GM23338 (cell line): ENCODE results near the gene EIF4A3. TPM values are rescaled to one million over a fixed set of nuclear protein-coding genes. Genes with fewer than 3 reads are reported as not detected.
A peak's percentile ranks its signal among the peaks of the same experiment; 100 is the strongest.

Experiments
- ATAC-seq: fragments of 200-7000 bp; cut with Tn5 transposase; 3 replicates; pipeline ENCODE4 v1.9.1; 2020
- DNase-seq: peaks from one replicate; pipeline ENCODE4 v3.0.0-alpha.2; 2015; ENCODE audit warnings: low spot score
- H2AFZ ChIP-seq: fragments of 200-600 bp; sonication (generic); 2 replicates; pipeline ENCODE4 v1.8.0; 2016; ENCODE audit warnings: antibody characterized with exemption, mild to moderate bottlenecking, moderate library complexity
- H3F3A ChIP-seq: fragments of 200-600 bp; sonication (generic); replicated peaks from 2 replicates; pipeline ENCODE4 v1.8.0; 2017; ENCODE audit warnings: antibody characterized with exemption, mixed run types, low read depth
- H3K27ac ChIP-seq: fragments of 200-600 bp; sonication (generic); 2 replicates; pipeline ENCODE4 v1.6.1; 2016; ENCODE audit warnings: low read depth
- H3K27me3 ChIP-seq: fragments of 200-600 bp; sonication (generic); 2 replicates; pipeline ENCODE4 v1.8.0; 2016; ENCODE audit warnings: mild to moderate bottlenecking, mixed run types, moderate library complexity; ENCODE audit not compliant: insufficient read depth
- H3K36me3 ChIP-seq: fragments of 200-600 bp; sonication (generic); 2 replicates; pipeline ENCODE4 v1.8.0; 2016; ENCODE audit warnings: mild to moderate bottlenecking; ENCODE audit not compliant: insufficient read depth
- H3K4me1 ChIP-seq: fragments of 200-600 bp; sonication (generic); 2 replicates; pipeline ENCODE4 v1.8.0; 2016; ENCODE audit warnings: mild to moderate bottlenecking, moderate library complexity; ENCODE audit not compliant: insufficient read depth
- H3K4me2 ChIP-seq: fragments of 200-600 bp; sonication (generic); 2 replicates; pipeline ENCODE4 v1.7.1; 2017; ENCODE audit warnings: mixed run types
- H3K4me3 ChIP-seq: fragments of 200-600 bp; sonication (generic); 2 replicates; pipeline ENCODE4 v1.6.1; 2016; ENCODE audit warnings: mixed run types
- H3K79me2 ChIP-seq: fragments of 200-600 bp; sonication (generic); replicated peaks from 2 replicates; pipeline ENCODE4 v1.8.0; 2017; ENCODE audit warnings: mild to moderate bottlenecking; ENCODE audit not compliant: insufficient read depth
- H3K9me2 ChIP-seq: fragments of 200-600 bp; sonication (generic); 2 replicates; pipeline ENCODE4 v1.8.0; 2017; ENCODE audit not compliant: insufficient read depth
- H4K20me1 ChIP-seq: fragments of 200-600 bp; sonication (generic); replicated peaks from 2 replicates; pipeline ENCODE4 v1.8.0; 2017; ENCODE audit warnings: mild to moderate bottlenecking; ENCODE audit not compliant: insufficient read depth
- H3K27ac Mint-ChIP-seq: 2 replicates; pipeline ENCODE4 v1.8.0; 2020; ENCODE audit warnings: inconsistent platforms, mild to moderate bottlenecking, moderate library complexity, mixed read lengths
- H3K27me3 Mint-ChIP-seq: 3 replicates; pipeline ENCODE4 v1.8.0; 2022; ENCODE audit warnings: low read depth, mild to moderate bottlenecking, moderate library complexity, mixed read lengths, inconsistent platforms; ENCODE audit not compliant: insufficient read depth, poor library complexity
- H3K36me3 Mint-ChIP-seq: 3 replicates; pipeline ENCODE4 v1.8.0; 2021; ENCODE audit warnings: low read depth, mild to moderate bottlenecking, inconsistent platforms, moderate library complexity, mixed read lengths
- H3K4me1 Mint-ChIP-seq: 3 replicates; pipeline ENCODE4 v1.8.0; 2020; ENCODE audit warnings: mild to moderate bottlenecking, inconsistent platforms, mixed read lengths
- H3K4me3 Mint-ChIP-seq: 3 replicates; pipeline ENCODE4 v1.8.0; 2021; ENCODE audit warnings: moderate library complexity, mild to moderate bottlenecking, inconsistent platforms, mixed read lengths
- H3K9me3 Mint-ChIP-seq: 3 replicates; pipeline ENCODE4 v1.8.0; 2020; ENCODE audit warnings: moderate library complexity, mild to moderate bottlenecking, inconsistent platforms, mixed read lengths
- EZH2phosphoT487 ChIP-seq: fragments of 200-600 bp; sonication (generic); IDR thresholded peaks from one replicate; pipeline ENCODE4 v1.8.1; 2018; ENCODE audit warnings: antibody characterized with exemption; ENCODE audit not compliant: unreplicated experiment
- JUNB ChIP-seq: IDR thresholded peaks from one replicate; pipeline ENCODE4 v1.6.1; 2016; ENCODE audit warnings: antibody characterized with exemption; ENCODE audit not compliant: unreplicated experiment
- NANOG ChIP-seq: IDR thresholded peaks from 2 replicates; pipeline ENCODE4 v1.6.1; 2016; ENCODE audit warnings: antibody characterized with exemption, borderline replicate concordance
- polyA plus RNA-seq: library from polyadenylated mRNA; unstranded; fragments of >200 nt; fragmentation: Nextera tagmentation; extraction: Ambion mirVana; gene quantifications from 2 replicates; pipeline ENCODE4 v1.2.1, GENCODE V29; 2016
- total RNA-seq: library from RNA; depleted of rRNA; stranded (reverse); fragments of >200 nt; shearing (Covaris generic); gene quantifications from 2 replicates; pipeline ENCODE4 v1.2.3, GENCODE V29; 2014
- TF ChIP-seq, protein P1 (sequence below), 2 experiments: fragments of 200-600 bp in 1 of 2; sonication (generic) in 1 of 2; conservative IDR thresholded peaks; 2 replicates each; pipeline versions ENCODE4 v1.5.1 to v1.6.1; 2016 to 2017; ENCODE audit warnings: antibody characterized with exemption in 2 of 2, low read depth in 2 of 2, mild to moderate bottlenecking in 2 of 2, moderate library complexity in 1 of 2
- TF ChIP-seq, protein P2 (sequence below): fragments of 250-450 bp; sonication (Bioruptor Pico); IDR thresholded peaks from 2 replicates; pipeline ENCODE4 v1.5.0; 2020; ENCODE audit warnings: mild to moderate bottlenecking, moderate library complexity
- TF ChIP-seq, protein P3 (sequence below): IDR thresholded peaks from 2 replicates; pipeline ENCODE4 v1.6.1; 2016; ENCODE audit warnings: antibody characterized with exemption

EIF4A3 gene
- total and polyA plus RNA-seq, 2 experiments from 2014 or later = 146 to 156 TPM

DNA sequence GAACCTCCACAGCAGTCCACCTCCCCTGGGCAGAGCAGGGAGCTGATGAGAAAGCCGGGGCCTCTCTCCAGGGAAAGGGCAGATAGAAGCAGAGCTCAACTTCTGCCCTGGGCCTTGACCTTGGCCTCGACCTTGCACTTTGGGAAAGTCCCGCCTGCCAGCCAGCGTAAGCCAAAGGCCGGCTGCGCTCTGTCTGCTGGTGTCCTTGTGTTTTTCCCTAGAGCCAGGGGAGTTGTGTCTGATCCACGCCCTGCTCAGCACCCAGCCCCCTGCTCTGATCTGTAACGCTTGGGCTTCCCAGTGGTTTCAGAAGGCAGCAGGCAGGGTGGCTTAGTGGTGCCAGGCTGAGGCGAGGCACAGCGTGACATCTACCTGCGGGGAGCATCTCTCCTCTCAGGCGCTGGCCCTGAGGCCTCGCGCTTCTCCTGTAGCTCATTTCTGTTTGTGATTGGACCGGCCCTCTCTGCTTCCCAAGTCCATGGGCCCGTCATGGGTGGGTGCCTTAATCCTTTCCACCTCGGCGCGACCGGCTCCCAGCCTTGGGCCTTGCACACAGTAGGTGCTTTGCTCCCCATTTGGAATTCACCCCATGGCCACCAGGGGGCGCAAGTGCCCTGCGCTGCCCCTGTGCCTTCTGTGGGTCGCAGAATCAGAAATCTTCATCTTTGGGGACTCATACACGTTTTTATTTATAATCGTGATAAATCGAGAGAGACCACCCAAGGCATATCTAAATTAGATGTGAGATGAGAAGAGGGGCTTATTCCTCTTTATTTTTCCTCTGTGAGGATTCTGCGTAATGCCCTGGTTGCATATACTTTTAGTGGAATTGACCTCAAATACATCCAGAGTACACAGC lies 49.0 kb upstream of the EIF4A3 start:
- DNase-seq = peak; percentile 72
- no peaks in the 10 kb centered on the region; the same call in 2 of the 3 replicates for H3K9me3 Mint-ChIP-seq
- H3K4me3 ChIP-seq = no peak overlapping the region
- H3F3A ChIP-seq = 0 out of 2 replicates have a peak, but pooled peaks cover 3% of the 10 kb centered on the region
- H3K4me1 ChIP-seq = no peaks in the 10 kb centered on the region
- H3K27me3 Mint-ChIP-seq = peaks cover 16% of the 10 kb centered on the region
- no peak overlapping the region for H3K4me2 ChIP-seq
- TF ChIP-seq EZH2phosphoT487 (no peak), NANOG (no peak), JUNB (no peak)
- TF ChIP-seq, protein P1, sequence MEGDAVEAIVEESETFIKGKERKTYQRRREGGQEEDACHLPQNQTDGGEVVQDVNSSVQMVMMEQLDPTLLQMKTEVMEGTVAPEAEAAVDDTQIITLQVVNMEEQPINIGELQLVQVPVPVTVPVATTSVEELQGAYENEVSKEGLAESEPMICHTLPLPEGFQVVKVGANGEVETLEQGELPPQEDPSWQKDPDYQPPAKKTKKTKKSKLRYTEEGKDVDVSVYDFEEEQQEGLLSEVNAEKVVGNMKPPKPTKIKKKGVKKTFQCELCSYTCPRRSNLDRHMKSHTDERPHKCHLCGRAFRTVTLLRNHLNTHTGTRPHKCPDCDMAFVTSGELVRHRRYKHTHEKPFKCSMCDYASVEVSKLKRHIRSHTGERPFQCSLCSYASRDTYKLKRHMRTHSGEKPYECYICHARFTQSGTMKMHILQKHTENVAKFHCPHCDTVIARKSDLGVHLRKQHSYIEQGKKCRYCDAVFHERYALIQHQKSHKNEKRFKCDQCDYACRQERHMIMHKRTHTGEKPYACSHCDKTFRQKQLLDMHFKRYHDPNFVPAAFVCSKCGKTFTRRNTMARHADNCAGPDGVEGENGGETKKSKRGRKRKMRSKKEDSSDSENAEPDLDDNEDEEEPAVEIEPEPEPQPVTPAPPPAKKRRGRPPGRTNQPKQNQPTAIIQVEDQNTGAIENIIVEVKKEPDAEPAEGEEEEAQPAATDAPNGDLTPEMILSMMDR (conservative IDR thresholded peaks at IDR 0.05; ENCODE audit: low read depth in 2 of 2) = peak; percentile 97 to 98
- TF ChIP-seq, protein P2, sequence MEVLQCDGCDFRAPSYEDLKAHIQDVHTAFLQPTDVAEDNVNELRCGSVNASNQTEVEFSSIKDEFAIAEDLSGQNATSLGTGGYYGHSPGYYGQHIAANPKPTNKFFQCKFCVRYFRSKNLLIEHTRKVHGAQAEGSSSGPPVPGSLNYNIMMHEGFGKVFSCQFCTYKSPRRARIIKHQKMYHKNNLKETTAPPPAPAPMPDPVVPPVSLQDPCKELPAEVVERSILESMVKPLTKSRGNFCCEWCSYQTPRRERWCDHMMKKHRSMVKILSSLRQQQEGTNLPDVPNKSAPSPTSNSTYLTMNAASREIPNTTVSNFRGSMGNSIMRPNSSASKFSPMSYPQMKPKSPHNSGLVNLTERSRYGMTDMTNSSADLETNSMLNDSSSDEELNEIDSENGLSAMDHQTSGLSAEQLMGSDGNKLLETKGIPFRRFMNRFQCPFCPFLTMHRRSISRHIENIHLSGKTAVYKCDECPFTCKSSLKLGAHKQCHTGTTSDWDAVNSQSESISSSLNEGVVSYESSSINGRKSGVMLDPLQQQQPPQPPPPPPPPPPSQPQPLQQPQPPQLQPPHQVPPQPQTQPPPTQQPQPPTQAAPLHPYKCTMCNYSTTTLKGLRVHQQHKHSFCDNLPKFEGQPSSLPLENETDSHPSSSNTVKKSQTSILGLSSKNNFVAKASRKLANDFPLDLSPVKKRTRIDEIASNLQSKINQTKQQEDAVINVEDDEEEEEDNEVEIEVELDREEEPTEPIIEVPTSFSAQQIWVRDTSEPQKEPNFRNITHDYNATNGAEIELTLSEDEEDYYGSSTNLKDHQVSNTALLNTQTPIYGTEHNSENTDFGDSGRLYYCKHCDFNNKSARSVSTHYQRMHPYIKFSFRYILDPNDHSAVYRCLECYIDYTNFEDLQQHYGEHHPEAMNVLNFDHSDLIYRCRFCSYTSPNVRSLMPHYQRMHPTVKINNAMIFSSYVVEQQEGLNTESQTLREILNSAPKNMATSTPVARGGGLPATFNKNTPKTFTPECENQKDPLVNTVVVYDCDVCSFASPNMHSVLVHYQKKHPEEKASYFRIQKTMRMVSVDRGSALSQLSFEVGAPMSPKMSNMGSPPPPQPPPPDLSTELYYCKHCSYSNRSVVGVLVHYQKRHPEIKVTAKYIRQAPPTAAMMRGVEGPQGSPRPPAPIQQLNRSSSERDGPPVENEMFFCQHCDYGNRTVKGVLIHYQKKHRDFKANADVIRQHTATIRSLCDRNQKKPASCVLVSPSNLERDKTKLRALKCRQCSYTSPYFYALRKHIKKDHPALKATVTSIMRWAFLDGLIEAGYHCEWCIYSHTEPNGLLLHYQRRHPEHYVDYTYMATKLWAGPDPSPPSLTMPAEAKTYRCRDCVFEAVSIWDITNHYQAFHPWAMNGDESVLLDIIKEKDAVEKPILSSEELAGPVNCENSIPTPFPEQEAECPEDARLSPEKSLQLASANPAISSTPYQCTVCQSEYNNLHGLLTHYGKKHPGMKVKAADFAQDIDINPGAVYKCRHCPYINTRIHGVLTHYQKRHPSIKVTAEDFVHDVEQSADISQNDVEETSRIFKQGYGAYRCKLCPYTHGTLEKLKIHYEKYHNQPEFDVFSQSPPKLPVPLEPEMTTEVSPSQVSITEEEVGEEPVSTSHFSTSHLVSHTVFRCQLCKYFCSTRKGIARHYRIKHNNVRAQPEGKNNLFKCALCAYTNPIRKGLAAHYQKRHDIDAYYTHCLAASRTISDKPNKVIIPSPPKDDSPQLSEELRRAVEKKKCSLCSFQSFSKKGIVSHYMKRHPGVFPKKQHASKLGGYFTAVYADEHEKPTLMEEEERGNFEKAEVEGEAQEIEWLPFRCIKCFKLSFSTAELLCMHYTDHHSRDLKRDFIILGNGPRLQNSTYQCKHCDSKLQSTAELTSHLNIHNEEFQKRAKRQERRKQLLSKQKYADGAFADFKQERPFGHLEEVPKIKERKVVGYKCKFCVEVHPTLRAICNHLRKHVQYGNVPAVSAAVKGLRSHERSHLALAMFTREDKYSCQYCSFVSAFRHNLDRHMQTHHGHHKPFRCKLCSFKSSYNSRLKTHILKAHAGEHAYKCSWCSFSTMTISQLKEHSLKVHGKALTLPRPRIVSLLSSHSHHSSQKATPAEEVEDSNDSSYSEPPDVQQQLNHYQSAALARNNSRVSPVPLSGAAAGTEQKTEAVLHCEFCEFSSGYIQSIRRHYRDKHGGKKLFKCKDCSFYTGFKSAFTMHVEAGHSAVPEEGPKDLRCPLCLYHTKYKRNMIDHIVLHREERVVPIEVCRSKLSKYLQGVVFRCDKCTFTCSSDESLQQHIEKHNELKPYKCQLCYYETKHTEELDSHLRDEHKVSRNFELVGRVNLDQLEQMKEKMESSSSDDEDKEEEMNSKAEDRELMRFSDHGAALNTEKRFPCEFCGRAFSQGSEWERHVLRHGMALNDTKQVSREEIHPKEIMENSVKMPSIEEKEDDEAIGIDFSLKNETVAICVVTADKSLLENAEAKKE (CRISPR knock-in tag) = no peak
- TF ChIP-seq, protein P3, sequence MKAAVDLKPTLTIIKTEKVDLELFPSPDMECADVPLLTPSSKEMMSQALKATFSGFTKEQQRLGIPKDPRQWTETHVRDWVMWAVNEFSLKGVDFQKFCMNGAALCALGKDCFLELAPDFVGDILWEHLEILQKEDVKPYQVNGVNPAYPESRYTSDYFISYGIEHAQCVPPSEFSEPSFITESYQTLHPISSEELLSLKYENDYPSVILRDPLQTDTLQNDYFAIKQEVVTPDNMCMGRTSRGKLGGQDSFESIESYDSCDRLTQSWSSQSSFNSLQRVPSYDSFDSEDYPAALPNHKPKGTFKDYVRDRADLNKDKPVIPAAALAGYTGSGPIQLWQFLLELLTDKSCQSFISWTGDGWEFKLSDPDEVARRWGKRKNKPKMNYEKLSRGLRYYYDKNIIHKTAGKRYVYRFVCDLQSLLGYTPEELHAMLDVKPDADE = no peak
- H3K36me3 Mint-ChIP-seq = no peaks in the 10 kb centered on the region; the same call in 2 of the 3 replicates
- H3K4me1 Mint-ChIP-seq = peaks cover 10% of the 10 kb centered on the region
- no peak overlapping the region for H3K27ac Mint-ChIP-seq
- ATAC-seq = peak; percentile 50
- no peak overlapping the region for H3K27ac ChIP-seq
- H3K4me3 Mint-ChIP-seq = no peak overlapping the region
- no peak overlapping the region for H2AFZ ChIP-seq
- no peaks in the 10 kb centered on the region for H3K27me3 ChIP-seq
- H4K20me1 ChIP-seq = no peaks in the 10 kb centered on the region
- no peaks in the 10 kb centered on the region for H3K9me2 ChIP-seq
- H3K36me3 ChIP-seq = no peaks in the 10 kb centered on the region
- no peaks in the 10 kb centered on the region for H3K79me2 ChIP-seq
